GM21360 (cell line): ENCODE data around the gene CDH22.

Experiments
- ATAC-seq: cut with Tn5 transposase; IDR thresholded peaks from one replicate; pipeline ENCODE4 v1.9.1; 2021; ENCODE audit warnings: mild to moderate bottlenecking, moderate library complexity; ENCODE audit not compliant: unreplicated experiment

The CDH22 gene

GRCh38 chr20:46154305-46154704, 154.0 kb downstream of the CDH22 start:
- ATAC-seq, result no peak

GRCh38 chr20:46152824-46153586, 155.3 kb downstream of the CDH22 start:
- no peak for ATAC-seq

DNA sequence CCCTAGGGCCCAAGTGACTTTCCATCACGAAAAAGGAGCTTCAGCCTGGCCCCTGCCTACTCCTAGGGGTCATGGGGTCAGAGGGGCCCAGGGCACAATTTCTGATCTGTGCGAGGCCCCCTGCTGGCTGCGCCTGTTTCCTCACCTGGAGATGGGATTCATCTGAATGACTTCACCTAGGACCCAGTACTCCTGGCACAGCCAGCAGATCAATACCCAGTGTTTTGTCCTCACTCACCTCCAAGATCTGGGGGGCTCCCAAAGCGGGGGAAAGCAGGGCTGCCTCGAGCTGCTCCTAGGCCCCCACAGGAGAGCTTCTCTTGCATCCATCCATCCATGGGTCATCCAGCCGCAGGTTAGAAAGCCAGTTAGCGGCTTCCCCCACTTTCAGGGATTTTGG, 156.4 kb downstream of the CDH22 start:
- no peak for ATAC-seq

DNA sequence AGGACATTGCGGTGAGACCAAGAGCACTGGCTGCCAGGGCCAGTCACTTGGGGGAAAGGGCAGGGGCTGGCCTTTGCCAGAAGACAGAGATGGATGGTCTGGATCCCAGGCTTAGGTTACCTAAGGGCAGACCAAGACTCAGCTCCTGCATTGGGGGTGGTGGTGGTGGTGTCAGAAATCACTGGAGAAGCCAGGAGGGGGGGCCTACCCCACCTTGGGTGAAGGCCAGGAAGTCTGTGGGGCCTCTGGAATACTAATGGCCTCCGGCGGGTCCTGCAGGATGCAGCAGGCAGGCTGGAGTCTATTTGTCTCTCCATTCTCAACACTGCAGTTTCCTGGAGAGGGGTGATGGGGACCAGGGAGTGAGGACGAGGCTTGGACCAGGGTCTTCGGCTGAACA, 157.4 kb downstream of the CDH22 start:
- ATAC-seq, result no peak

DNA sequence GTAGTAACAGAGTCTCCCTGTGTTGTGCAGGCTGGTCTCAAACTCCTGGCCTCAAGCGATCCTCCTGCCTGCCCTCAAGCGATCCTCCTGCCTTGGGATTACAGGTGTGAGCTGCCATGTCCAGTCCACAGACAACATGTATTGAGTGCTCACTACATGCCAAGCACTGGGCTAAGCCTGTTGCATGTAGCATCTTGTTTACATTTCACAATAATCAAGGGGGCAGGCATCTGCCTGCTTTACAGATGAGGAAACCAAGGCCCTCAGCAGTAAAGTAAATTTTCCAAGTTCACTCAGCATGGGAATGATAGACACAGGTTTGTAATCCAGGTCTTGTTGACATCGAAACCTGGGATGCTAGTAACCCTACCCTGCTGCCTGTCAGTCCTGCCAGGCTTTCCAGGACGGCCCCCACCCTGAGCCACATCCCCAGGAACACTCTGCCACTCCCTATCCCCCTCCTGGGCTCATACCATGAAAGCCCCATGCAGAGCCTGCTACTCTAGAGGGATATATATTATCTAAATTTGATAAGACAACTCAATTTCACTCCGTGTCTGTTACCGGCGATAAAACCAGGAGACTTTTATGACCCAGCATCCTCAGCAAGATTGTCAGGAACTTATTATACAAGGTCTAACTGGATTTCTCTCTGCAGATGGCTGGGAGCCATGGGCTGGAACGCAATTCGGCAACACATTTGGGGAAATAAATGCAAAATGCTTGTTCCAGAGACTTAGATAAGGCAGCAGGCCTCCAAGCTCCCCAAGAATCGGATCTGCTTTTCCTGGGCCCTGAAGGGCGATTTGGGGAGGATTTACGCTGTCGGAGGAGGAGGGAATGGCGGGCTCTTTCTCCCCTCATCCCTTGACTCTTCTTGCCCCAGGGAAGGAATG, 159.7 kb downstream of the CDH22 start:
- ATAC-seq, result no peak

GRCh38 chr20:46145713-46146112, 162.6 kb downstream of the CDH22 start:
- ATAC-seq, result no peak

DNA sequence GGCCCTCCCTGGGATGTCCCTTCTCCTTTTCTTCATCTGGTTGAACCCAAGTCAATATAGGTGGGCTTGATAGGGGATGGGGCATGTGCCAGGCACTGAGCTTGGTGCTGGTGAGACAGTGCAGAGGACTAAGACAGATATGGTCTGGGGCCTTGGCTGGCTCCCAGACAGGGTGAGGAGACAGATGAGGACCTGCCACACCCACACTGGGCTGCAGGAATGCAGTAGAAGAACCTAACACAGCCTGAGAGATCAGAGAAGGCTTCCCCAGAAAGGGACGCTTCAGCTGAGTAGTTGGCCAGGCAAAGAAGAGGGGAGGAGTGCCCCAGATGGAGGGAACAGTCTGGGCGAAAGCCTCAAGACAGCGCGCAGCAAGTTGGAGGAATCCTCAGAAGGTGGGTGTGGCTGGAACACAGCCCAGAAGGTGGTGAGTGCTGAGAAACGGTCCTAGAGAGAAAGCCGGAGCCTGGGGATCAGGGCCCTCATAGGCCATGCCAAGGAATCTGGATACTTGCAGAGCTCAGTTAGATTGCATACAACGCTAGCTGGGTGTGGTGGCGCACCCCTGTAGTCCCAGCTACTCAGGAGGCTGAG, 163.8 kb downstream of the CDH22 start:
- ATAC-seq, result no peak

DNA sequence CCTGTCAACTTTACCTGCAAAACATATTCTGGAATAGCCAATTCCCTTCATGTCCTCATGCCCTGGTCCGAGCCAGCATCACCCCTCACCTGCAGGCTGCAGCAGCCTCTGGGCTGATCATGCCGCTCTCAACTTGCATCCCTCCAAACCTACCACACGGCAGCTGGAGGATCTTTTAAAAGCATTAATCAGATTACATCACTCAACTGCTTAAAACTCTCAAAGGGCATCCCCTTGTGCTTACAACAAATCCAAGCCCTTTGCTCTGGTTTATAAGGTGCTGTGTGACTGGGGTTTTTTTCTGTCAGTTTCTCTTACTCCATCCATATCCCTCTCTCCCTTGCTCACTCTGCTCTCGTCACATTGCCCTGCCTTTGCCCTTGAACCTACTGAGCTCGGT, 166.2 kb downstream of the CDH22 start:
- no peak for ATAC-seq

- no peak for ATAC-seq
Measured at GRCh38 chr20:46139908-46140482, 168.3 kb downstream of the CDH22 start.

DNA sequence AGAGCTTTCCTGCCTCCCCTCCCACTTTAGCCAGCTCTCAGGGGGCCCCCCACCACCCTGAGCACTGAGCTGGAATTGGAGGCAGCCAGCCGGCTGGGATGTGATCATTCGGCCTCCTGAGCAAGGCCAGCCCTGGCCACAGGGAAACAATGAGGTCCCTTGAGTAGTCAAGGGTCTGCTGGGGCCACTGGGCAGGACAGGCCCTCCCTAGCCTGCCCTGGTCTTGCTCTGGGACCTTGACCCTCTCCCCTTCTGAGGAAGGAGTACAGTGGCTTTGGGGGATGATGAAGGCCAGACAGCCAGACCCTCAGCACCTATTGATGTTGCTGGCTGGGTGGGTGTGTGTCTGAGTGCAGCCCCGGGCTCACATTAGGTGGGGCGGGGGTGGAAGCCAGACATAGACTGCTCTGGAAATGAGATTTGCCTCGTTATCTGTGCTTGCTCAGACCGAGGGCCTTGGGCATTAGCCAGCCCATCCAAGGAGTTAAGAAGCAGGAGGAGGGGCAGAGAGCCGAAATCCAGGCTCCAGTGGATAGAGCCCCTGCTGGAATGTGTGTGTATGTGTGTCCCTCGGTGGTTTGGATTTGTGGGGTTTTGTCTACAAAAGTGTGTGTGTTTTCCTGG, 168.9 kb downstream of the CDH22 start:
- ATAC-seq, result no peak

- no peak for ATAC-seq
Measured at GRCh38 chr20:46137816-46138215, 170.5 kb downstream of the CDH22 start.

DNA sequence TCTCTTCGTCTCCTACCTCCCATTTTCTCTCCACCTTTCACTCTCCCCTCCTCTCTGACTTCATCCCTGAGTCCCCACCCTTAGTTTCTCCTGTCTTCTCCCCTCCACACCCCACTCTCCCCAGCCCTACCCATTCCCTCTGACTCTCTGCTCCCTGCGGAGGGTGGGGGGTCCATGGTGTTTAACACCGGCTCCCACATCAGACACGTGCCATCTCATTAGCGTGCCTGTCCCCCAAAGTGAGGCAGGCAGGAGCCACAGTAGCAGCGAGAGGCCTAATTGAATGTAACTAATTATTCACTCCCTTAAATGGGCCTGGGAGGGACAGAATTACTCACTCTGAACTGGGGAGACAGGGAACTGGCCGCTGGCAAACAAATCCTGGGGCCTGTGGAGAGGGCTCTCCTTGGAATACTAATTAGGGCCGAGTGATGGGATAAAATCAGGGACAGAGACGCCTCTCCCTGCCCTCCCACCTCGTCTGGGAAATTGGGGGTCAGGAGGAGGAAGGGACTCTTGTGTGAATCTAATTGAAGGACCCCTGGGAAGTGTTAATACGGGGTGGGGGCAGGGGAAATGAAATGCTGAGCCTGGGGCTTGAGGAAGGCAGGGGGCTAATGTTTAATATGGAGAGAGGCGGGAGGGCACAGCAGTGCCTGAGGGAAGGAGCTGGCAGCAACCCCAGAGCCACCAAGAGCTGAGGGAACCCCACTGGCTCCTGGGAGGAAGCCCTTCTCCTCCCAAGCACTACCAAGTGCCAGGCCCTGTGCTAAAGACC, 172.3 kb downstream of the CDH22 start:
- no peak for ATAC-seq

GRCh38 chr20:46134716-46135115, 173.6 kb downstream of the CDH22 start:
- no peak for ATAC-seq

GRCh38 chr20:46133886-46134654, 174.2 kb downstream of the CDH22 start:
- no peak for ATAC-seq

DNA sequence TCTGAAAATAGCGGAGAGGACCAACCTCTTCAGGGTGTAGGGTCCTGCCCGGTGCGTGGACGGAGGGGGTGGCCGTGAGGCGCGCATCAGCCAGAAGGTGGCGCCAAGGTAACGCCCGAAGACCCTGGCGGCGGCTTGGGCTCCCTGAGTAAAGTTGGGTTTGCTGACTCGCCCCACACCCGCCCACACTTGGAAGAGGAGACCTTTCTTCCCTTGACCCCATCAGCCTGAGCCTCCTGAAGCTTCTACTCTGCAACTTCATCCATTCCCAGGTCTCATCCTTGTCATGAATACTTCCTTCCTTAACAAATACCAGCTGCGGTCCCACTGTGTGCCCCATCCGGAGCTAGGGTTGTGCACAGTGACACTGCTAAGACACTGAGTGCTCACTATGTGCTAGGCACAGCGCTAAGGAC, 175.6 kb downstream of the CDH22 start:
- ATAC-seq, result no peak

- ATAC-seq, result no peak
Measured at GRCh38 chr20:46131396-46131795, 176.9 kb downstream of the CDH22 start.

DNA sequence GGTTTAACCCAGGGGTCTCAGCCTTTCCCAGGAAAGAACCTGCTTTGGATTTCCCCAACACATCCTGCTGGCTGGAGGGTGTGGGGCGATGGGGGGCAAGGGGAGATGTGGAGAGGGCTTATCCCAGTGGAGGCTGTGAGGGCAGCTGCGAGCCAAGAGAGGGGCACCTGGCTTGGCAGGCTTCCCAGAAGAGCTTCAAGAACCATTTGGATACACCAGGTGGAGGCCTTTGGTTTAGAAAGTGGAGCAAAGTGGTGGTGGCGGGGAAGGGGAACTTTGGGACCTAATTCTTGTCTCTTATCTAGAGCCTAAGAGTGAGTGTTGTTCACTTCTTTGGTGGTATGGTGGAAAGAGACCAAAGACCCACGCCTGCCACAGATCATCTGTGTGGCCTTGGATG, 177.8 kb downstream of the CDH22 start:
- ATAC-seq, result no peak

- no peak for ATAC-seq
Measured at GRCh38 chr20:46129955-46130481, 178.3 kb downstream of the CDH22 start.
